SHP77 treated with DMSO at 0.1 percent for 48 hours (cell line): ENCODE measurements around the gene DIAPH3.

Experiments
- DNase-seq: peaks from one replicate; lab custom pipeline; 2025; lab: John Stamatoyannopoulos, UW

Gene DIAPH3

GRCh38 chr13:59787679-59788078 lies 376.0 kb downstream of the DIAPH3 start:
- DNase-seq, result no peak

- no peak for DNase-seq
Observed at GRCh38 chr13:59782696-59783095, 381.0 kb downstream of the DIAPH3 start.

GRCh38 chr13:59780058-59780457 lies 383.7 kb downstream of the DIAPH3 start:
- no peak for DNase-seq

GRCh38 chr13:59776924-59777690 lies 386.6 kb downstream of the DIAPH3 start:
- no peak for DNase-seq

GRCh38 chr13:59774491-59774971 lies 389.2 kb downstream of the DIAPH3 start:
- DNase-seq, result no peak

- DNase-seq, result no peak
Observed at GRCh38 chr13:59771272-59771671, 392.5 kb downstream of the DIAPH3 start.

- DNase-seq, result no peak
Observed at GRCh38 chr13:59770451-59770850, 393.3 kb downstream of the DIAPH3 start.

GRCh38 chr13:59766236-59766635 lies 397.5 kb downstream of the DIAPH3 start:
- no peak for DNase-seq

- no peak for DNase-seq
Observed at GRCh38 chr13:59755632-59756290, 408.0 kb downstream of the DIAPH3 start.

- DNase-seq, result no peak
Observed at GRCh38 chr13:59754411-59754810, 409.3 kb downstream of the DIAPH3 start.

- DNase-seq, result no peak
Observed at GRCh38 chr13:59750860-59751259, 412.9 kb downstream of the DIAPH3 start.

- DNase-seq, result no peak
Observed at GRCh38 chr13:59748046-59748445, 415.7 kb downstream of the DIAPH3 start.

- no peak for DNase-seq
Observed at GRCh38 chr13:59747529-59747928, 416.2 kb downstream of the DIAPH3 start.

- no peak for DNase-seq
Observed at GRCh38 chr13:59746291-59746962, 417.3 kb downstream of the DIAPH3 start.

- no peak for DNase-seq
Observed at GRCh38 chr13:59745392-59745788, 418.3 kb downstream of the DIAPH3 start.

- DNase-seq, result no peak
Observed at GRCh38 chr13:59744747-59745391, 418.9 kb downstream of the DIAPH3 start.

- no peak for DNase-seq
Observed at GRCh38 chr13:59743195-59743594, 420.5 kb downstream of the DIAPH3 start.

- no peak for DNase-seq
Observed at GRCh38 chr13:59742467-59742866, 421.3 kb downstream of the DIAPH3 start.

GRCh38 chr13:59738921-59739320 lies 424.8 kb downstream of the DIAPH3 start:
- DNase-seq, result no peak

GRCh38 chr13:59734393-59734792 lies 429.3 kb downstream of the DIAPH3 start:
- no peak for DNase-seq

- DNase-seq, result no peak
Observed at GRCh38 chr13:59733744-59734143, 430.0 kb downstream of the DIAPH3 start.

- DNase-seq, result no peak
Observed at GRCh38 chr13:59730026-59730425, 433.7 kb downstream of the DIAPH3 start.
